ENCODE results near the gene PRSS37. TPM values are rescaled to one million over a fixed set of nuclear protein-coding genes. Genes with fewer than 3 reads are reported as not detected.

The PRSS37 gene
- total RNA-seq, 3 donors from 2014 or later, result not detected

DNA sequence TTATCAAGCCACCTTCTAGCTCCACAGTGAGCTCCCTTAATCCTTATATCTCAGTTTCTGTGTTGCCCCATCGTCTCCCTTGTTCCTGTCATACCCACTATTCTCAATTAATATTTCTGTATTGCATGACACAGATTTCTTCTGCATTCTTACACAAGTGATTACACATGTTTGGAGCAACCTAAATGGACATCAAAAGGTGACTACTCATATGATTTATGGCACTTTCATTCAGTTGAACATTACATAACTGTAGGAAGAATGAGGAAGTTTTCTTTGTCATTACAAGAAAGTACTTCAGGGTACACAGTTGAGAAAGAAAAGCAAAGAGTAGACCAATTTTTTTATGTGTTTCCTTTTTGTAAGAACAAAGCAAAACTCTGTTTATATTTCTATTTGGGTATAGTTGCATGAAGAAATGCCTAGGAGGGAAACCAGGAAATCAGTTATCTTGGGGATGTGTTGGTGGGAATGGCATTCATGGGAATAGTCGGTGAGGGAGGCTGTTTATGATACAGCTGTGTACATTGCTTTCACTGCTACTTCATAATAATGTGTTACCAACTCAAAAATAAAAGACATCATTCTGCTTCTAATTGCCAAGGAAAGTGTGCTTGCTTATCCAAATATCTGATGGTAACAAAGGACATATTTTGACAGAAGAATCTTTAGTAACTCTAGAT is 23.6 kb upstream of the PRSS37 start:
- Histone ChIP-seq H3K27ac (no peak overlapping the region), H3K4me3 (no peak overlapping the region), H3K9me3 (peaks cover 0 to 10% of the 10 kb centered on the region in 2 donors), H3K4me1 (no peaks in the 10 kb centered on the region), H3K36me3 (no peaks in the 10 kb centered on the region), H3K27me3 (no peaks in the 10 kb centered on the region)
- intact Hi-C loops (cut with DNase I; ENCODE audit: low total_unique reads), result no loop called here
- TF ChIP-seq, protein P1, sequence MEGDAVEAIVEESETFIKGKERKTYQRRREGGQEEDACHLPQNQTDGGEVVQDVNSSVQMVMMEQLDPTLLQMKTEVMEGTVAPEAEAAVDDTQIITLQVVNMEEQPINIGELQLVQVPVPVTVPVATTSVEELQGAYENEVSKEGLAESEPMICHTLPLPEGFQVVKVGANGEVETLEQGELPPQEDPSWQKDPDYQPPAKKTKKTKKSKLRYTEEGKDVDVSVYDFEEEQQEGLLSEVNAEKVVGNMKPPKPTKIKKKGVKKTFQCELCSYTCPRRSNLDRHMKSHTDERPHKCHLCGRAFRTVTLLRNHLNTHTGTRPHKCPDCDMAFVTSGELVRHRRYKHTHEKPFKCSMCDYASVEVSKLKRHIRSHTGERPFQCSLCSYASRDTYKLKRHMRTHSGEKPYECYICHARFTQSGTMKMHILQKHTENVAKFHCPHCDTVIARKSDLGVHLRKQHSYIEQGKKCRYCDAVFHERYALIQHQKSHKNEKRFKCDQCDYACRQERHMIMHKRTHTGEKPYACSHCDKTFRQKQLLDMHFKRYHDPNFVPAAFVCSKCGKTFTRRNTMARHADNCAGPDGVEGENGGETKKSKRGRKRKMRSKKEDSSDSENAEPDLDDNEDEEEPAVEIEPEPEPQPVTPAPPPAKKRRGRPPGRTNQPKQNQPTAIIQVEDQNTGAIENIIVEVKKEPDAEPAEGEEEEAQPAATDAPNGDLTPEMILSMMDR (IDR thresholded peaks at IDR 0.05), result no peak
- no peak for TF ChIP-seq POLR2A (IDR thresholded peaks at IDR 0.05)
- TF ChIP-seq POLR2AphosphoS5 (IDR thresholded peaks at IDR 0.05), result no peak
- no peak for DNase-seq (ENCODE audit: low spot score in 2 of 2)

DNA sequence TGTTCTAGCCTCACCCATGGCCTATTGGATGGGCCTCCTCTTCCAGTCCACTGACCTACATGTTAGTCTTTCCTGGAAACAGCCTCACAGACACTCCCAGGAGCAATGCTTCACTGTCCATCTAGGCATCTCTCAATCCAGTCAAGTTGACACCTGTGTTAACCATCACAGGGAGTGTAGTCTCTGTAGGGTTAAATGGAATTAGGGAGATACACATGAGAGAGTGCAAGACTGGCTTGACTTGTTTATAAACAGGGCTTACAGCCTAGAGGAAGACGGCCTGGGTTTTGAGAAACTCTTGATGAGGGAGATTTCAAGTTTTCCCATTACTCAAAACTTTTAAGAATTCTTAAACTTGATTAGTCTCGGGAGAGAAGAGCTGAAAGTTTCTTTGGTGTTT is 18.9 kb upstream of the PRSS37 start:
- Histone ChIP-seq H3K9me3 (peaks cover 12 to 18% of the 10 kb centered on the region in 2 donors), H3K27ac (no peak overlapping the region), H3K27me3 (no peaks in the 10 kb centered on the region), H3K36me3 (no peaks in the 10 kb centered on the region), H3K4me1 (no peaks in the 10 kb centered on the region), H3K4me3 (no peak overlapping the region)
- no peak for DNase-seq (ENCODE audit: low spot score in 2 of 2)
- no peak for TF ChIP-seq POLR2AphosphoS5 (IDR thresholded peaks at IDR 0.05)
- no peak for TF ChIP-seq POLR2A (IDR thresholded peaks at IDR 0.05)
- intact Hi-C loops (cut with DNase I; ENCODE audit: low total_unique reads), result no loop called here

DNA sequence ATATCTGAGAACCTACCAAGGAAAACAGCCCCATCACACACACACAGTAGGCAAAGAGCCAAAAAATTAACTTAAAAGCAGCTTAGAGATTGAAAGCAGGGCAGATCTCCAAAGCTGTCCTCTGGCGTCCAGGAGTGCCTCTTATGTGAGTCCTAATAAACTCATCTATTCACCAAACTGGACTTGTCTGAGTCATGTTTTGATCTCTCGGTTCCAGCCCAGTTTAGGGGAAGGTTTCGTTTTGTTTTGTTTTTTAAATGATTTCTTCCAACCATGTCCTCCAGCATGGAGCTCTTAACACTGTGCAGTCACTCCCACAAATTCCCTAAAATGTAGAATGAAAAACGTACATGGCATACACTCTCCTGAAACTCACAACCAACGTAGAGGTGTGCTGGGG is 6.7 kb upstream of the PRSS37 start:
- H3K4me3 ChIP-seq, result no peak overlapping the region
- DNase-seq (ENCODE audit: low spot score in 2 of 2), result no peak
- H3K36me3 ChIP-seq, result no peaks in the 10 kb centered on the region
- no peaks in the 10 kb centered on the region for H3K27me3 ChIP-seq
- H3K27ac ChIP-seq, result no peak overlapping the region
- intact Hi-C loops (cut with DNase I; ENCODE audit: low total_unique reads), result no loop called here
- H3K4me1 ChIP-seq, result no peaks in the 10 kb centered on the region
- H3K9me3 ChIP-seq, result peaks cover 17 to 27% of the 10 kb centered on the region in 2 donors
- TF ChIP-seq POLR2AphosphoS5 (IDR thresholded peaks at IDR 0.05) (no peak), POLR2A (IDR thresholded peaks at IDR 0.05) (no peak)
- TF ChIP-seq, protein P1 (IDR thresholded peaks at IDR 0.05), result no peak

DNA sequence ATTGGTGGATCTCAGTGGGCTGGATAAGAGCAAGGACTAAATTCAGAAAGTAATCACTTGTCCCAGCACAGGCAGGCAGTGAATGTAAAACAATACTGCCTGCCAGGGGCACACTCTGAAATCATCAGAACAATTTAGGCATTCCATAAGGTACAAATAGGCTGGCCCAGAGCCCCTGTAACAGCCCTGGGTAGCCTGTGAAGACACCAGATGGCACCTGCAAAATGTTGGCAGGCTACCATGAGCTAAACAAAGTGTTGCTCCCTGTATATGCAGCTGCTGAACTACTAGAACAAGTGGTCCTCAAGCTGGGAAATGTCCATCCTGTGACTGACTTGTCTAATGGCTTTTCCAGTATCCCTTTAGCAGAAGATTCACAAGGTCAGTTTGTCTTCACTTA is 3.0 kb upstream of the PRSS37 start:
- no peaks in the 10 kb centered on the region for H3K4me1 ChIP-seq
- TF ChIP-seq POLR2A (IDR thresholded peaks at IDR 0.05) (no peak), POLR2AphosphoS5 (IDR thresholded peaks at IDR 0.05) (no peak)
- TF ChIP-seq, protein P1 (IDR thresholded peaks at IDR 0.05), result no peak
- intact Hi-C loops (cut with DNase I; ENCODE audit: low total_unique reads), result no loop called here
- H3K36me3 ChIP-seq, result no peaks in the 10 kb centered on the region
- H3K4me3 ChIP-seq, result no peak overlapping the region
- peaks cover 8 to 14% of the 10 kb centered on the region in 2 donors for H3K9me3 ChIP-seq
- DNase-seq (ENCODE audit: low spot score in 2 of 2), result no peak
- H3K27ac ChIP-seq, result no peak overlapping the region
- no peaks in the 10 kb centered on the region for H3K27me3 ChIP-seq

DNA sequence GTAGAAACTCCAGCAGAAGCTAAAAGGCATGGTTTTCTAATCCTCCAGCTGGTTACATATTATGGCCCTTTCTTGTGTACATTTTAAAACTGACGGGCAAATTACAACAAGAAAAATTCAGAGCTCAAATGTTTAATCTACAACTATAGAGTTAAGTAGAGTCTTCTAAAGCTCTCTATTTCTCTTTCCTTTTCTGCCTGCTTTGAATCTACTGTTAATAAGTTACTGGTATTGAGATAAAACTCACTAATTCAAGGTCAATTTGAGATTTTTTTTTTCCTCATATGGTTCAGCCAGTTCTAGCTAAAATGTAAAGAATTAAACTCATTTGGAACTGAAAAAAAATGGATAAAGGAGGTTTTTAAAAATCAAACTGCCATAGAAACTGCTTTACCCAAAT is 1.6 kb upstream of the PRSS37 start:
- no peaks in the 10 kb centered on the region for H3K4me1 ChIP-seq
- H3K36me3 ChIP-seq, result no peaks in the 10 kb centered on the region
- no peak overlapping the region for H3K4me3 ChIP-seq
- TF ChIP-seq, protein P1 (IDR thresholded peaks at IDR 0.05), result no peak
- TF ChIP-seq POLR2AphosphoS5 (IDR thresholded peaks at IDR 0.05) (no peak), POLR2A (IDR thresholded peaks at IDR 0.05) (no peak)
- intact Hi-C loops (cut with DNase I; ENCODE audit: low total_unique reads), result no loop called here
- peaks cover under 1 to 3% of the 10 kb centered on the region in 2 donors for H3K9me3 ChIP-seq
- no peaks in the 10 kb centered on the region for H3K27me3 ChIP-seq
- H3K27ac ChIP-seq, result no peak overlapping the region
- no peak for DNase-seq (ENCODE audit: low spot score in 2 of 2)
